Skeletal muscle tissue (tissue), 4 donors: Measurements from ENCODE around the gene DSN1. TPM values are rescaled to one million over a fixed set of nuclear protein-coding genes. Genes with fewer than 3 reads are reported as not detected.

ENCODE experiments used
- H3K27ac ChIP-seq: one replicate; pipeline ENCODE4 v1.7.0; 2013; ENCODE audit warnings: mild to moderate bottlenecking, low read depth, low read length, inconsistent platforms
- H3K27me3 ChIP-seq, 3 donors: one replicate each; pipeline ENCODE4 v1.7.0; 2013; ENCODE audit warnings: low read length in 3 of 3; ENCODE audit not compliant: control insufficient read depth in 3 of 3, insufficient read depth in 3 of 3
- H3K36me3 ChIP-seq, 3 donors: one replicate each; pipeline ENCODE4 v1.7.0; 2013; ENCODE audit warnings: low read length in 3 of 3; ENCODE audit not compliant: control insufficient read depth in 3 of 3, insufficient read depth in 3 of 3
- H3K4me1 ChIP-seq, 3 donors: one replicate each; pipeline ENCODE4 v1.7.0; 2013; ENCODE audit warnings: low read length in 3 of 3, mild to moderate bottlenecking in 3 of 3; ENCODE audit not compliant: control insufficient read depth in 3 of 3, insufficient read depth in 3 of 3
- H3K4me3 ChIP-seq, 3 donors: one replicate each; pipeline ENCODE4 v1.7.0; 2013; ENCODE audit warnings: low read length in 3 of 3
- H3K9ac ChIP-seq, 3 donors: one replicate each; pipeline ENCODE4 v1.7.0; 2013; ENCODE audit warnings: low read length in 3 of 3, mild to moderate bottlenecking in 3 of 3, moderate library complexity in 2 of 3, low read depth in 1 of 3
- H3K9me3 ChIP-seq, 3 donors: one replicate each; pipeline ENCODE4 v1.7.0; 2013; ENCODE audit warnings: low read length in 3 of 3; ENCODE audit not compliant: control insufficient read depth in 3 of 3
- total RNA-seq: library from RNA; depleted of rRNA; stranded (reverse); fragments of >200 nt; gene quantifications from one replicate; pipeline ENCODE4 v1.2.3, GENCODE V29; 2014
- donor health status: Osteomylitis.

The DSN1 gene
- total RNA-seq, 1 donor from 2014 or later, result 5.7 TPM

GRCh38 chr20:36717657-36718056, 55.9 kb downstream of the DSN1 start:
- no peak overlapping the region for H3K9ac ChIP-seq
- H3K27me3 ChIP-seq, result no peaks in the 10 kb centered on the region
- H3K36me3 ChIP-seq, result peaks cover 6% of the 10 kb centered on the region in 3 donors
- peaks cover 0 to 6% (median 2%) of the 10 kb centered on the region in 3 donors for H3K4me1 ChIP-seq
- H3K9me3 ChIP-seq, result no peaks in the 10 kb centered on the region
- no peak overlapping the region for H3K4me3 ChIP-seq
- no peak overlapping the region for H3K27ac ChIP-seq

GRCh38 chr20:36717021-36717420, 56.5 kb downstream of the DSN1 start:
- Histone ChIP-seq H3K36me3 (peaks cover 6% of the 10 kb centered on the region in 3 donors), H3K4me1 (peaks cover 0 to 6% (median 2%) of the 10 kb centered on the region in 3 donors), H3K4me3 (no peak overlapping the region), H3K9me3 (no peaks in the 10 kb centered on the region), H3K27me3 (no peaks in the 10 kb centered on the region), H3K9ac (no peak overlapping the region), H3K27ac (no peak overlapping the region)

- H3K9me3 ChIP-seq, result no peaks in the 10 kb centered on the region
- peaks cover 0 to 6% (median 2%) of the 10 kb centered on the region in 3 donors for H3K4me1 ChIP-seq
- peaks cover 0 to 2% (median 0%) of the 10 kb centered on the region in 3 donors for H3K36me3 ChIP-seq
- H3K27ac ChIP-seq, result no peak overlapping the region
- H3K4me3 ChIP-seq, result no peak overlapping the region
- no peak overlapping the region for H3K9ac ChIP-seq
- H3K27me3 ChIP-seq, result no peaks in the 10 kb centered on the region
Observed at GRCh38 chr20:36712775-36713174, 60.8 kb downstream of the DSN1 start.

GRCh38 chr20:36709126-36709525, 64.4 kb downstream of the DSN1 start:
- H3K27me3 ChIP-seq, result no peaks in the 10 kb centered on the region
- no peak overlapping the region for H3K9ac ChIP-seq
- no peak overlapping the region for H3K4me3 ChIP-seq
- no peak overlapping the region for H3K27ac ChIP-seq
- H3K4me1 ChIP-seq, result no peaks in the 10 kb centered on the region
- no peaks in the 10 kb centered on the region for H3K9me3 ChIP-seq
- peaks cover 0 to 7% (median 6%) of the 10 kb centered on the region in 3 donors for H3K36me3 ChIP-seq

- H3K27ac ChIP-seq, result no peak overlapping the region
Observed at GRCh38 chr20:36703530-36703929, 70.0 kb downstream of the DSN1 start.

More at GRCh38 chr20:36703530-36703929, 70.0 kb downstream of the DSN1 start:
- Histone ChIP-seq H3K9me3 (no peaks in the 10 kb centered on the region), H3K9ac (no peak overlapping the region), H3K27me3 (no peaks in the 10 kb centered on the region), H3K4me3 (no peak overlapping the region), H3K36me3 (peaks cover 0 to 16% (median 14%) of the 10 kb centered on the region in 3 donors), H3K4me1 (no peaks in the 10 kb centered on the region)

Other genes with a start within 250 kb of the DSN1 start
- 5.7 TPM for gene MYL9, start 232.2 kb downstream of the DSN1 start, total RNA-seq
- 20.4 TPM for gene TGIF2, start 200.2 kb downstream of the DSN1 start, total RNA-seq
- gene RAB5IF, start 168.0 kb downstream of the DSN1 start, total RNA-seq, result 47.5 TPM
- not detected for gene SLA2, start 127.6 kb downstream of the DSN1 start, total RNA-seq
- gene NDRG3, start 27.7 kb downstream of the DSN1 start, total RNA-seq, result 15.1 TPM
- gene TLDC2, start 102.4 kb upstream of the DSN1 start, total RNA-seq, result under 0.01 TPM
- 45.9 TPM for gene SAMHD1, start 177.9 kb upstream of the DSN1 start, total RNA-seq